GM21528 (cell line): ENCODE data around the gene TIAL1.
"Not testable (repeated sequence)": the region's sequence is repeated elsewhere in the genome, so short reads cannot be mapped to it uniquely, and the experiment has no call there.

Experiments
- ATAC-seq: cut with Tn5 transposase; IDR thresholded peaks from one replicate; pipeline ENCODE4 v1.9.1; 2021; ENCODE audit warnings: mild to moderate bottlenecking, moderate library complexity; ENCODE audit not compliant: unreplicated experiment, low FRiP score

TIAL1 gene, protein sequence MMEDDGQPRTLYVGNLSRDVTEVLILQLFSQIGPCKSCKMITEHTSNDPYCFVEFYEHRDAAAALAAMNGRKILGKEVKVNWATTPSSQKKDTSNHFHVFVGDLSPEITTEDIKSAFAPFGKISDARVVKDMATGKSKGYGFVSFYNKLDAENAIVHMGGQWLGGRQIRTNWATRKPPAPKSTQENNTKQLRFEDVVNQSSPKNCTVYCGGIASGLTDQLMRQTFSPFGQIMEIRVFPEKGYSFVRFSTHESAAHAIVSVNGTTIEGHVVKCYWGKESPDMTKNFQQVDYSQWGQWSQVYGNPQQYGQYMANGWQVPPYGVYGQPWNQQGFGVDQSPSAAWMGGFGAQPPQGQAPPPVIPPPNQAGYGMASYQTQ

DNA sequence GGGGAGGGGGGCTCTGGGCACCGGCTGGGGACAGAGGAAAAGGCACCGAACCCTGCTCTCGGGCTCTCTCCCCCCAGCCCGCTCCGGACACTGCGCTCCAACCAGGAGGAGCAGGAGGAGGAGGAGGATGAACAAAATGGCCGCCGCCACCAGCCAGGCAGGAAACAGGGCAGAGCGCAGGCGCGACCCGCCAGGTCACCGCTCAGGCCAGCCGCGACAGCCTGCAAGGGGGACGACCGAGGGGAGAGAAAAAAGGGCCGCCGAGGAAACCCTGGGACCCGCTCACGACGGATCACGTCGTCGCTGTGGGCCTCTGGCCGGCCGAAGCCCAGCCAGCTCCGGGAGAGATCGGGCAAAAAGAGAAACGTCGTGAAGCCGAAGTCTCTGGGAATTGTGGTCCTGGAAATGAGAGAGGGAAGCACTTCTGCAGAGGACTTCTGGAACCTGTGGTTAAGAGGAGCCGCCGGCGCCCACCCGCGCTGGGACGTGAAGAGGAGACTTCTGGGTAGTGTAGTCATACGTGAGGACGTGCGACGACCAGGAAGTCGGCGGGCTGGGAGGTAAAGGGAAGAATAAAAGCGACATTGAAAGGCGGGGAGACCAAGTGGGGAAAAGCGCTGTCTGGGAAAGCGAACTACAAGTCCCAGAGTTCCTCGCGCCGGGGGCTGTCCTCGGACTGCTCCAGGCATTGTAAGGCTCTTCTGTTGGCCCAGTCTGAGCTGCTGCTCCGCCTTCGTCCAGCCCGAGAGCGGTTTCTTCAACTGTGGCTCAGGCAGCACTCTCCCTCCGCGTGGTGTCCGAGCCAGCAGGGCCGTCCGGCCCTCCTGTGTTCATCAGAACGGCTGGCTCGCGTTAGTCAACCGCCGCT lies at the start of gene TIAL1:
TIAL1 (minus strand) TSS at position 428 of the 868 bp plus-strand sequence. CDS start 499 bp downstream, outside the sequence.
- ATAC-seq: peak; percentile 89

DNA sequence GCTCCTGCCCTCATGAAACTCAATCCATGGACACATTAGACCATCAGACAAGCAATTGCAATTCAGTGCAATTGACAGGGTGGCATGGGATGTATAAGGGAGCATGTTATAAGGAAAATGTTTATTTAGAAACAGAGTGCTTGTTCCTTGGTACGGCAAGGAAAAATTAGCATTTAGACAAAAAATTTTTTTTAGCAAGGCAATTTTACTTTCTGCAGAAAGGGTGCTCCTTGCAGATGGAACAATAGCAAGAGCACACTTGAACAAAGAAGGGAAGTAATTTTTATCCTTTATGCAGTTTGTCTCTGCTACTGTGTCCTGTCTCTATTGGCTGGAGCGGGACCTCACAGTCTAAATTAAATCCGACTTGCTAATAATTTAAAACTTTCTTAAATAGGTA lies 48.2 kb upstream of the TIAL1 start:
- no peak for ATAC-seq

DNA sequence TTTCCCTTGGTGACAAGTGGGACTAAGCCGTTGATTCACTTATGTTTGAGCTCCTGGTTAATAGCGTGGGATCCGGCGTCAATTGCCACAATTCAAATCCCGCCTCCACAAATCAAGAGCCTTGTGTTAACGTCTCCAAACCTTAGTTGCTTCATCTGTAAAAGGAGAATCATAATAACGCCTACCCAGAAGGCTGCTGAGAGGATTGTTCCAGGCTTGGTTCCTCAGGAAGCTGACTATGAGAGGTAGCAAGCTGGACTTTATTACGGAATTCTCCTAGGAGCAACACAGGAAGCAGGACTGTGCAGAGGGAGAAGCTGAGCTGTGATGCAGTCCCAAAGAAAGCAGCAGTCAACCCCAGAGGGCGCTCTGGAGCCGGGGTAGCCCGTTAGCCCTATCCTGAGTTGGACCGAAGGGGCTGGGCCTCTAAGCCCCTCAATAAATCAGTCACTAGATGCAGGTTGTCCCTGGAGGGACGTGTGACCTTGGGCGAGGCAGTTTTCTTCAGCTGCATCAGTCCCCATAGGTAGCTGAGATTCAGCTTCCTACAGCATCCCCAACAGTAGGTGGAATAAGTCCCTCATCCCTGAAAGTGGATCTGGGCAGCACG lies 47.5 kb upstream of the TIAL1 start:
- ATAC-seq: no peak

DNA sequence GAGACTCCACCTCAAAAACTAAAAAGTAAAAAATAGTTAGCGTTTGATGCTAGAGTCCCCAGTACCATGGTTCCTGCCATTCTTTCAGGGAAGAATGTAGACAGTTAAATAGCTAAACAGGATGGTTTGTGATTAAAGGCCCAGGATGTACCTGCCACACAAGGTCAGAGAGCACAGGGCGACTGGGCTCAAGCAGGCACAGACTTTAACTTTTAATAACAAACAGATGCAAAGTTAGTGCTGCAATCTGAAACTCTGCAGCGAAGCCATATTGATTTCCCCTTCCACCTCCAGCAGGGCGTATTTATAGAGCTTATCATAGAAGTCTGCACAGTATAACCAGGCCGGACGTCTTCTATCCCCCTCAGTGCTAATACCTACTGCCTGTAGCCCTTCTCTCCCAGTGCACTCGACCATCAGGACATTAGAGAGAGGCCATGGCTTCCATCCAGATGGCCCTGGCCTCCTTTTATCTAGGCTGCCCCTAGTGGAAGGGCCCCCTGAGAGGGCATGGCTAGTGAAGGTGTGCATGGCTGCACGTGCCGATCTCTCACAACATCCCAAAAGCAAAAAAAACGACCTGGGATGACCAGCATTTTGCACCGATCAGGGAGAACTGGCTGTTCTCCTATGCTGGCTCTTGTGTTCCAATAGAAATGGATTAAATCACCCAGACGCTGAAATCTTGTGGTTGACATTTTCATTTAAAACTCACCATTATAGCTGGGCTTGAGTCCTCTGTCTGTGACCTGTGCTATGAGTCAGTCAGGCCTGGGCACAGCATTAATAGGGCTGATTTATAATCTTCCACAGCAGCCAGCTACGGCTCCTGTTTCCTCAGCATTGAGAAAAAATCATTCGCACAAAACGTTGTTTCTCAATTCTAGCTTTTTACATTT lies 46.8 kb upstream of the TIAL1 start:
- ATAC-seq: no peak

DNA sequence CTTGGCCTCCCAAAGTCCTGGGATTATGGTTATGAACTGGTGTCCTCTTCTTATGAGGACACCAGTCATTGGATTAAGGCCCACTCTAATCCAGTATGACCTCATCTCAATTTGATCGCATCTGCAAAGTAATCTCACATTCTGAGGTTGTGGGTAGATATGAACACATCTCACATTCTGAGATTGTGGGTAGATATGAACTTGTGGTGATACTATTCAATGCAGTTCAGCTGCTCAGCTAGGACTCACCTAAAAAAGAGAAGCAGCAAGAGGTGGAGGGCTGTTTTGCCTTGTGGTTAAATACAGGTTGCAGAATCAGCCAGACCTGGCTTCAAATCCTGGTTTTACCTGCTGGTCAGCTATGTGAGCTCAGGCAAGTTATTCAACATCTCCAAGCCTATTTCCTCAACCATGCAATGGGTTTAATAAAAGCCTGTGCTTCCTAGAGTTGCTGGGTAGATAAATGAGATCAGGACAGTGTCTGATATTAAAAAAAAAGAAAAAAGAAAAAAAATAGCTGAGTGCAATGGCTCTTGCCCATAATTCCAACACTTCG lies 45.9 kb upstream of the TIAL1 start:
- ATAC-seq: no peak

DNA sequence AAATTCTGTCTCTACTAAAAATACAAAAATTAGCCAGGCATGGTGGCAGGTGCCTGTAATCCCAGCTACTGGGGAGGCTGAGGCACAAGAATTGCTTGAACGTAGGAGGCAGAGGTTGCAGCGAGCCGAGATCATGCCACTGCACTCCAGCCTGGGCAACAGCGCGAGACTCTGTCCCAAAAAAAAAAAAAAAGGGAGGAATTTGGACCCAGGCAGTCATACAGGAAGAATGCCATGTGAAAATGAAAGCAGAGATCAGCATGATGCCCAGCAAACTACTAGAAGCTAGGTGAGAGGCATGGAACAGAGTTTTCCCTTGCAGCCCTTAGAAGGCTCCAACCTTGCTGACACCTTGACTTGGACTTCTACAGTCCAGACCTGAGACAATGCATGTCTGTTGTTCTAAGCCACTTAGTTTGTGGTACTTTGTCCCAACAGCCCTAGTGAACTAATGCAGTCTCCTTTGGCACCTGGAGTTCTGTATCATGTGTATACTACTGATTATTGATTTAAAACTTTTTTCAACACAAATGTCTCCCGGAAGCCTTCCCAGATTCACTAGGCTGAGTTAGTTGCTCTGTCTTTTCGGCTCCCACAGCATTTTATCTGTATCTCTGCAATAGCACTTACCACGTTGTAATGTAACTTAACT lies 44.2 kb upstream of the TIAL1 start:
- ATAC-seq: no peak

DNA sequence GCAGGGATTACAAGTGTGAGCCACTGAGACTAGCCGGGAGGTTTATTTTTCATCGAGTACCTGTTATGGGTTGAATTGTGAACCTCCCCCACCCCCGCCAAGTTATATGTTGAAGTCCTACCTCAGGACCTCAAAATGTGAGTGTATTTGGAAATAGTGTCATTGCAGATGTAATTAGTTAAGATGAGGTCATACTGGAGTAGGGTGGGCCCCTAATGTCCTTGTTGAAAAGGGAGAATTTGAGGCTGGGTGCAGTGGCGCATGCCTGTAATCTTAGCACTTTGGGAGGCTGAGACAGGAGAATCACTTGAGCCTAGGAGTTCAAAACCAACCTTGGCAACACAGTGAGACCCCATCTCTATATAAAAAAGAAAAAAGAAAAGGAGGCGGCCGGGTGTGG lies 43.6 kb upstream of the TIAL1 start:
- no peak for ATAC-seq

DNA sequence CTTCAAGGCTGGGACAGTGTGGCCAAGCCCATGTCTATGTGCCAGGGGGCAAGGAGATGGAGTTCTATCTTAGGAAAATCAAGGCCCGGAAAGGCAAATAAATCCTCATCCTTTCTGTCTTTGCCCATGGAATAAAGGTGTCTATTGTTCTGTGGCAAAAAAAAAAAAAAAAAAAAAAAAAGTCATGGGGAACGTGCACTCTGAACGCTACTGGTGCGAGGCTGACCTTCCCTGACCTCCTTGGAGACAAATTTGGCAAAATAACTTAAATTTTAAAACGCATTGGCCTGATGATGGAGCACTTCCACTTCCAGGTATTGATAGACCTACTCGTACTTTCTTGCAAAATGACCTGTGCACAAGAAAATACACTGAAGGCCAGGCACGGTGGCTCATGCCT lies 42.2 kb upstream of the TIAL1 start:
- ATAC-seq: no peak

DNA sequence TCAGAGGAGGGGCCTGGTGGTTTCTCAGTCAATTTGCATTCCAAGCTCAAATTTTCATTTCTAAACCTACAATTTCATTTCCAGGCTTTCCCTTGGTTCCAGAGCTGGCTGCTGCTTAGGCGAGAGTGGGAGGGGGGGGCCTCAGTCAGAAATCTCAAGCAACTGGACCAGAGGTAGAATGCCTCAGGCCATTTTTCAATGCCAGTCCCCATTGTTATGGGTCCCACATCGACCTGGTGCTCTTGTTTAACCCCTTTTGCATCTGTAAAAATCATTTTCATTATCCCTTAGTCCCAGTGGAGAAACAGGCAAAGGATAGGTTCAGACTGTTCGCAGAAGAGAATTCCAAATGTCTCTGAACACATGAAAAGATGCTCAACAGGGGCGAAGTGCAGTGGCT lies 40.9 kb upstream of the TIAL1 start:
- ATAC-seq: no peak

DNA sequence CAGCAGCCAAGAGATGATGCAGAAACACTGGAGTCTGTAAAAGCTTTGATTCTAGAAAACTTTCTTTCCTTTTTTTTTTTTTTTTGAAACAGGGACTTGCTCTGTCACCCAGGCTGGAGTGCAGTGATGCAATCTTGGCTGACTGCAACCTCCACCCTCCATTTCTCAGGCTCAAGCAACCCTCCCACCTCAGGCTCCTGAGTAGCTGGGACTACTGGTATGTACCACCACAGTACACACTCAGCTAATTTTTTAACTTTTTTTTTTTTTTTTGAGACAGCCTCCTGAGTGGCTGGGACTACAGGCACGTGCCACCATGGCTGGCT lies 37.4 kb upstream of the TIAL1 start:
- no peak for ATAC-seq

DNA sequence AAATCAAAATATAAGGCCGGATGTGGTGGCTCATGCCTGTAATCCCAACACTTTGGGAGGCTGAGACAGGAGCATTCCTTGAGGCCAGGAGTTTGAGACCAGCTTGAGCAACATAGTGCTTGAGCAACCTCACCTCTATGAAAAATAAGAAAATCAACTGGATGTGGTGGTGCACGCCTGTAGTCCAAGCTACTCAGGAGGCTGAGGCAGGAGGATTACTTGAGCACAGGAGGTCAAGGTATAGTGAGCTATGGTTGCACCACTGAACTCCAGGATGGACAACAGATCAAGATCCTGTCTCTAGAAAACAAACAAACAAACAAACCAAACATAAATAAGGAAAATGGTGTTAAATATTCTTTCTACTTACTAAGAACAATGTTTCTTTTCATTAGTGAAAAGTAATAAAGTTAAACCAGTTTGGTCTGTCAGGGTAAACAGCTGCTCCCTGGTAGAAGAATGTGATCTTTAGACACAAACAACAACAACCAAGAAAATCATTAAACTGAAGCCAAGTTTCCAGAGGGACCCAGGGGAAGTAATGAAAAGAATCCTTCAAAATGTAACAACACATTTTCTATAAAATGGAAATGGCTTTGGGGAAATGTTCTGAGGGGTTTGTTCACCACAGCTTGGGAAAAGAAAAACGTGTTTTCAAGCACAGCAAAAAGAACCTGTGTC lies 36.9 kb upstream of the TIAL1 start:
- no peak for ATAC-seq

DNA sequence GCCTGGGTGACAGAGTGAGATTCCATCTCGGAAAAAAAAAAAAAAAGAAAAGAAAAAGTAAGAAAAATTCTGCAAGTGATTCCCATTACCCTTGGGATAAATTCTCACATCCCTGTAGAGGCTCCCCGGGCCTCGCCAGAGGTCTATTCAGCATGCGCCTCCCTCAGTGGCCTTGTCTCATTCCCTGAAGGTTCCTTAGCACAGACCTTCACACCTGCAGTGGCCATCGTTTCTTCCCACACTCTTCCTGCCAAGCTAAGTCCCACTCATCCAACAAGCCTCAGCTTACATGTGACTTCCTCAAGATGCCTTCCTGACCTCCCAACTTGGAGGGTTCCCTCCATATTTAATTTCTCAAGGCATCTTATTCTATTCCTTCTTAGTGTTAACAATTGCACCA lies 33.5 kb upstream of the TIAL1 start:
- no peak for ATAC-seq

DNA sequence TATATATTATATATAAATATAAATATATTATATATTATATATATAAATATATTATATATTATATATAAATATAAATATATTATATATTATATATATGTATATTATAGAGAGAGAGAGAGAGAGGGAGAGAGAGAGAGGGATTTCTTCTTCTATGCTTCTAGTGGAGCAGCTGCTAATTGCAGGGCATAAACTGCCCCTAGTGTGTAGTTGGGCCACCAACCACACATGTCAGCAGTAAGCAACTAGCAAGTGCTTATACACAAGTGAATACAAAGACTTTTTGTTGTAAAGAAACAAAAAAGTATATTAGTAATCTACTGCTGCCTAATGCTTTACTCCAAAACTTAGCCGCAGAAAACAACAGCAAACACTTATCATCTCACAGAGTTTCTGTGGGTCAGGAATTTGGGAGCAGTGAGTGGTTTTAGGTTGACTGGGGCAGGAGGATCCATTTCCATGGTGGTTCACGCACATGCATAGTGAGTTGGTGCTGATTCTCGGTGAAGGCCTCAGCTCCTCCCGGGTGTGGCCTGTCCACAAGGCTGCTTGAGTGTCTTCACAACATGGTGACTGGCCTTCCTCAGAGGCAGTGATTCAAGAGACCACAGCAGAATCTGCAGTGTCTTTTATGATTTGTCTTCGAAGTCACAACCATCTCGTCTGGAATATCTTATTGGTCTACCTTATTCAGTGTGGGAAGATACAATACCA lies 29.0 kb upstream of the TIAL1 start:
- ATAC-seq: no peak

DNA sequence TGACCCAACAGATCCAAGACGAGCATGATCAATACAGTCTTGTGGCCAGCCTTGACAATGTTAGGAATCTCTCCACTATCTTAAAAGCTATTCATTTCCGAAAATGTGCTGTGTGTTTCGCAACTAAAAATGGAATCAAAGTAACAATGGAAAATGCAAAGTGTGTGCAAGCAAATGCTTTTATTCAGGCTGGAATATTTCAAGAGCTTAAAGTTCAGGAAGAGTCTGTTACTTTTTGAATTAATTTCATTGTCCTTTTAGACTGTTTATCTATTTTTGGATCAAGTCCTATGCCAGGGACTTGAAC lies 24.3 kb upstream of the TIAL1 start:
- no peak for ATAC-seq

DNA sequence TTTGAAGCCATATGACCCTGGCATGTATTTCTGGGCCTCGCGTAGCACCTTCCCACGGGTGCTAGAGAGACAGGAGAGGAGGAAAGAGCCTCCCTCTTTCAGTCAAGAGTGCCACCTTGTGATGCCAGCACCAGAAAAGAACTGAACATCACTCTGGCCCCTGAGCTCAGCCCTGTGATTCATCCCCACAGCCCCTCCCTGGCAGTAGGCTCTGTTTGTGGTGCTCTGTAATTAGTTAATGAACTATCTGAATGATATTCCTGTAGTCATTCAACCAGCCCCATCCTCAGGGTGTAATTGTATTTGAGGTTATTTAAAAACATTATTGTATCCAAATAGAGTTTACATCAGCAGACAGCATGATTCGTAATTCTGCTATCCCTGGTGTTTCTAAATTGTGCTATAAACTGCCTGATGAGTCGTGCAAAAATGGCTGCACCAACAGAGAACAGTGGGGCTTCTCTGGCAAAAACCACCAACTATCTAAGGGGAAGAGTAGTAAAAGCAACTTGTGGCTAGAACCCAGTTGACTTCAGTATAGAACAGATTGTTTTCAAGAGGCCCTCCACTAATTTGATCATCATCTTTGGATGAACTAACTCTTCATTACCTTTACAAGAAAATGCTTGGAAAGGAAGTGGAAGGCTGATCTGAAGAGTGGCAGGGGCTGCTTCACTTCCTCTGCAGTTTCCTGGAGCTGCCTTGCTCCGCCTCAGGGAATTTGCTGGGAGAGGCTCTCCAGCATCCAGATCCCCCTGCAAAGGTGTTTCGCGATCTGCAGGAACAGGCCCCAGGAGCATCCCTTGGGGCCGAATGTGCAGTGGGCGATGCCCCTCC lies 23.7 kb upstream of the TIAL1 start:
- ATAC-seq: no peak

DNA sequence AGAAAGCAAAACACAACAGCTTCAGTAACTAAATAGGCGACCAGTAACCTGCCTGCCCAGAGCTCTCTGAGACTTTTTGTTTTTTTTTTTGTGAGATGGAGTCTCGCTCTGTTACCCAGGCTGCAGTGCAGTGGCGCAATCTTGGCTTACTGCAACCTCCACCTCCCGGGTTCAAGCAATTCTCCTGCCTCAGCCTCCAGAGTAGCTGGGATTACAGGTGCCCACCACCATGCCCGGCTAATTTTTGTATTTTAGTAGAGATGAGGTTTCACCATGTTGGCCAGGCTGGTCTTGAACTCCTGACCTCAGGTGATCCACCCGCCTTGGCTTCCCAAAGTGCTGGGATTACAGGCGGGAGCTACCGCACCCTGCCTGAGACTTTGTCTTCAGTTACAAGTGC lies 23.0 kb upstream of the TIAL1 start:
- not testable (repeated sequence) for ATAC-seq

DNA sequence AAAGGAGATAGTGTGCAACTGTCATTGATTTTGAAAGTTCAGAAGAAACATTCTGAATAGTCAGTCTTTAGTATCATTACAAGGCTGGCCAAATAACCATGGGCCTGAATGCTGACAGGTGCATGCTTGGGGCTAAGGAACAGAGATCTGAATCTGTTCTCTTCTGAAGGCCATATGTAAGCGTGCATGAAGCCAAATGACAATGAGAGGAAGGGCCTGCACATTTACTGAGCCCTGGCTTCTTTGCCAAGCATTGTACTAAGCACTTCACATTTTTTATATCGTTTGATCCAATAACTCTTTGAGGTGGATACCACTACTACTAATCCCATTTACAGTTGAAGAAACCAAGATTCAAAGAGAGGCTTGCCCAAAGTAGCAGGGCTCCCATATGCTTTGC lies 22.5 kb upstream of the TIAL1 start:
- ATAC-seq: no peak
